Fibroblast of lung (primary cell): Measurements from ENCODE around the gene ZNF579.

Experiments used
- CTCF ChIP-seq, 2 donors: IDR thresholded peaks in 1 of 2; conservative IDR thresholded peaks in 1 of 2; 1 replicate in 1 of 2; 2 replicates in 1 of 2; pipeline ENCODE4 v1.5.1; 2011 to 2012; ENCODE audit warnings: low read length in 2 of 2, control low read depth in 1 of 2, inconsistent platforms in 1 of 2, low read depth in 1 of 2, mild to moderate bottlenecking in 1 of 2
- EZH2 ChIP-seq: IDR thresholded peaks from 2 replicates; pipeline ENCODE4 v1.5.1; 2012; ENCODE audit warnings: low read length, control low read depth, mild to moderate bottlenecking; ENCODE audit errors: missing control alignments

DNA sequence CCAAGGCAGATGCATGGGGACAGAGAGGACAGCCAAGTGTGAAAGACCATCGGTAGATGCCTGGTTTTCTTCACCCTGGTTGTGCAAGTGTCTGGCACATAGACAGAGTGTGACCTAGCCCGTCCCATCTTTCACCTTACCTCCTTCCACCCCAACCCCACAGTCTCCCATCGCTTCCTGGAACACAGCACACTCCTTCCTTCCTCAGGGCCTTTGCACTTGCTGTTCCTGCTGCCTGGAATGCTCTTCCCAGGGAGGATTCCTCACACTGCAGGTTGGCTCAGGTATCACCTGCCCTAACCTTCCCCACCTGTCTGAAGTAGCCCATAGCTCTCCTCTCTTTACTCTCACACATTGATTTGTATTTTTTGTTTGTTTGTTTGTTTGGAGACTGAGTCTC is 15.7 kb upstream of the ZNF579 start:
- TF ChIP-seq EZH2 (no peak), CTCF (conservative IDR thresholded peaks at IDR 0.05 in 1 of 2, IDR thresholded peaks at IDR 0.05 in 1 of 2; ENCODE audit: low read depth in 1 of 2, low read length in 2 of 2) (no peak)
